GM21423 (cell line): ENCODE data around the gene CRTAC1.

Experiments
- ATAC-seq: cut with Tn5 transposase; IDR thresholded peaks from one replicate; pipeline ENCODE4 v1.9.1; 2021; ENCODE audit warnings: mild to moderate bottlenecking, moderate library complexity; ENCODE audit not compliant: unreplicated experiment

Gene CRTAC1

DNA sequence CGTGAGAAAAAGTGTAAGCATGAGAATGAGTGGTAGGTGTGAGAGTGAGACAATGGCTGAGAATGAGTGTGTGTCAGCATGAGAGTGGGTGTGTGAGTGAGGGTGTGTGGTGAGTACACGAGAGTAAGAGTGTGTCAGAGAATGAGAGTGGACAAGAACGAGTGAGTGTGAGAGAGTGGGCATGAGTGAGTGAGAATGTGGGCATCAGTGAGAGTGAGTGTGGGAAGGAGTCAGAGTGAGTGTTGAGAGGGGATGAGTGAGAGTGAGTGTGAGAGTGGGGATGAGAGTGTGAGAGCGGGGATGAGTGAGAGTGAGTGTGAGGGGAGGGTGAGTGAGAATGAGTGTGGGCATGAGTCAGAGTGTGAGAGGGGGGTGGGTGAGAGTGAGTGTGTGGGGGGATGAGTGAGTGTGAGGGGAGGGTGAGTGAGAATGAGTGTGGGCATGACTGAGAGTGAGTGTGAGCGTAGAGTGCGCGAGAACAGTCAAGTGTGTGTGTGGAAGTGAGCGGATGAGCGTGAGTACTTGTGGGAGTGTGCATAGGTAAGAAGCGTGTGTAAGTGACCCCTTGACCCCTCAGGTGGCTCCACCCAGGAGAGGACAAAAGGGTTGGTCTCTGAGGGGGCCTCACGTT lies 105.0 kb downstream of the CRTAC1 start:
- ATAC-seq = no peak

DNA sequence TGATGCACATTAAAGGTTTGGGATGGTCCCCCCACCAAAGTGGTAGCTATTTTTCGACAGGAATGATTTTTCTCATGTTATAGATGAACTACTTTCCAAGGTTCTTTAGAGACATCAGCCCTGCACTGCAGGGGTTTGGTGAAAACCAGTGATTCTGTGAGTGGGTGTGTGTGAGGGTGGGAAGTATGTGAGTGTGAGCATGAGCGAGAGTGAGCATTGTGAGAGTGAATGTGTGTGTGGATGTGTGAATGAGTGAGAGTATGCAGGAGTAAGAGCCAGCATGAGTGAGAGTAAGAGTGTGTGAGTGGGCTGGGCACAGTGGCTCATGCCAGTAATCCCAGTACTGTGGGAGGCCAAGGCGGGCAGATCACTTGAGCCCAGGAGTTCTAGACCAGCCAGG lies 105.7 kb downstream of the CRTAC1 start:
- ATAC-seq = no peak

DNA sequence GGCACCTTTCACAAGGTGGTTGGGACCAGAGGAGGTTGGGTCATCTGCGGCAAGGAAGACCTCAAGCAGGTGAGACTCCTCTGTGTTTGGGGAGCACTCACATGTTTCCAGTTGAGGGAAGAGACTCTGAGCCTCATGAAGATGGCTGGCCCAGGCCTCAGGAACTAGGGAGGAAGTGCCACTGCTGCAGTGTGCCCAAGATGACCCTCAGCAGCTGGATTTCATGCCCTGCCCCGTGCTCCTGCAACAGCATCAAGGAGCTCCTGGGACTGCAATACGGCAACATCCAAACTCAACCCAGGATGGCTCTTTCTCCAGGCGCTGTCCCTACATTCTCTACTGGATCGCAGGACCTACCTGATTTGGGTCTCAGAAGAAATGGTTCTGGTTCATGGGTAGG lies 106.9 kb downstream of the CRTAC1 start:
- ATAC-seq = no peak

DNA sequence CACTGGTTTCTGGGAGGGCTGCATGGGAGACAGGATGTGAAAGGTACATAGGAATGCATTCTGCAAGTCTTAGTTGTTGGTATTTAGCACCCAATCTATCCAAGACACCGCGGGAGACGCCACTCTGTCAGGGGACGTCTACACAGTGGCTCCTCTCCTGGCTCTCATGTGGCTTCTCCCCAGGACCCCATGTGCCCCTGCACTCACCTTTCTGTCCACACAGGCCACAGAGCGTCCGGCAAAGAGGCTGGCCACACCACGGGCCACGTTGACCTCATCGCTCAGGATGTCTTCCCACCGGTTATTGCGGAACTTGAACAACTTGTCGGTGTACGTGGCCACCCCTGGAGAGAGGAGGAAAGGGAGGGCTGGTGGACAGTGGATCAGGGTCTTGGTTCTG lies 107.4 kb downstream of the CRTAC1 start:
- no peak for ATAC-seq

DNA sequence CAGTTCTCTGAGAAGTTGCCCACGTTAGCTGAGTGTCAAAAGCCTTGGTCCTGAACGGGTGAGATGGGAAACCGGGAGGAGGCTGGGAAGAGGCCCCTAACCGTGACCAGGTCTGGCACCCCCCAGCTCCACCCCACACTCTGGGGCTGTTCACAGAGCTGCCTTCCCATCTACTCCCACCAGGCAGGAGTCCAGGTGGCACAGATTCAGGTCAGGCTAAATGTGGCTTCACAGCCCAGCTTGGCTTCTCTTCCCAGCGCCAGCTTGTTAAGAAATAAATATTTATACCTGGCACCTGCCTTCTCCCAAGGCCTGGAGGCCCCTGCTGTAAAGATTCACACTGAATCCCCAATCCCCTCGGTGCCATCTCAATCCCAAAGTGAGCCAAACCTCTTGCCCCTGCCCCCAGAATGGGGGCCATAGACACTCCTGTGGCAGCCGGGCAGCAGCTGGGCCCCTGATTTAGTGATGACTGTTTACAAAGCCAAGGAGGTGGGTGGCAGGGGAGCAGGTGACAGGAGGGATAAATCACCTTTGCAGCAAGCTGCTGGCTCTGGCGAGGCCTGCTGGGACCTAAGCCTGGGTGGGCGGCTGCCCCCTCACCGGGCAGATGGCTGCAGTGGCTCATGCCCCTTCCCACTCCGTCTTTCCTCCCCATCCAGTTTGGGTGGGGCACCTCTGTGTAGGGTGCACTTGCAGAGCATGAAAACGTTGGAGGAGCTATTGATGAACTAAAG lies 108.2 kb downstream of the CRTAC1 start:
- no peak for ATAC-seq

DNA sequence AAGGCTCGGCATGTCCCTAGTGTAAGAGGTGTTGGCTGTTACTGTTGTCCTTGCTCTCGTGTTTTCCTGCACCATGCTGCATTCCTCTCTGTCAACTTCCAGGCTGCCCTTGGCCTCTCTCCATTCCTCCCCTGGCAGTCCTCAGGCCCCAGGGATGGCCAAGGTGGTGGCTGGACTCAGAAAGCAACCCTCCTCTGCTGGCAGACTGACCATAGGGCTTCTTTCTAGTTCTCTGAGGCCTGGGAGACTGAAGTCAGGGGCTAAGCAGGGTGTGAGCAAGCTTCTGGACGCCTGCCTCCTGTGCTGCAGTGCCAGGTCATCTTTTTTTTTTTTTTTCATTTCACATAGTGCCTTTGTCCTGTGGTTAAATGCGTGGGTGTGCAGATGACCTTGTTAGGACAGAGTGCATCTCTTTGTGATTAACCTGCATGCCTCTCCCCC lies 108.8 kb downstream of the CRTAC1 start:
- no peak for ATAC-seq

DNA sequence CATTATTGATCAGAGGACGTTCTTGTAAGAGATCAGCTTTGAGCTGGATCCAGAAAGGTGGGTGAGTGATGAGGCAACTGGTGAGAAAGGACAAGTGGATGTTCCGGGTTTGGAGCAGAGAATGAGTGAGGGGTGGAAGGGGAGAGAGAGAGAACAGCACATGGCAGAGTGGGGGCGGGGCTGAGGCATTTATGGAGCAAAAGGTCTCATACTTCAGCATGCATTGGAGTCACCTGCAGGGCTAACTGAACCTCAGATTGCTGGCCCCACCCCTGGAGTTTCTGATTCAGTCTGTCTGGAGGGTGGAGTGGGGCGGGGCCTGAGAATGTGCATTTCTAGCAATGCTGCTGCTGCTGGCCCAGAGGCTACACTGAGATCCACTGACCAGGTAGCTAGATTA lies 109.6 kb downstream of the CRTAC1 start:
- no peak for ATAC-seq

DNA sequence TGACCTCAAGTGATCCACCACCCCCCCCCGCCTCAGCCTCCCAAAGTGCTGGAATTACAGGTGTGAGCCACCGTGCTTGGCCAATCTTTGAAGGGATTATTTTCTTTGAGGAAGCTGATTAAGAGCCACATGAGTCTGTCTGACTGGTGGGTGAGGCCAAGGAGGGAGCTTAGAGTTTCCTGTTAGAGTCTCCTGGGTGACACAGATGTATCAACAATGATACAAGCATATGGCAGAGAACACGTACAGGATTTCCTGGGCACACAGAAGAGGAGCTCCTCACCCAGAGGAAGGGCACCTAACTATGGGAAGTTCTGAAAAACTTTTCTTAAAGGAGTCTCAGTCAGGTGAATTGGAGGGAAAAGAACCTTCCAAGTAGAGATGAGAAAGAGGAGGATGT lies 111.4 kb downstream of the CRTAC1 start:
- ATAC-seq = no peak

DNA sequence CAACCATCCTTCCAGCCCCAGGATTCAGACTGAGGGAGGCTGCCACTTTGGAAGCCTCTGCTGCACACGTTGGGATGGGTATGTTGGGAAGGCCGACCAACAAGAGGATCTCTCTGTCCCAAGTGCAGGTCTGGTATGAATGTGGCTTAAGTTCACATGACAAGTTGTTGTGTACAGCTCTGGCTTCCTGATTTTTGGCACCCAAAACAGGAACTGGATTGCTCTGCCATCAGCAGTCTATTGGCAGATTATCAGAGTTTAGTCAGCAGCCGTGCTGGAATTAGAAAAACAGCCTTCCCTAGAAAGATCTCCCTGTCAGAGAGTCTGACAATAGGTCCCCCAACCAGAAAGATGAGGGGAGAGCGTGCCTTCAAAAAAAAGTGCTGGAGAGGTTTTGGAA lies 113.8 kb downstream of the CRTAC1 start:
- no peak for ATAC-seq

DNA sequence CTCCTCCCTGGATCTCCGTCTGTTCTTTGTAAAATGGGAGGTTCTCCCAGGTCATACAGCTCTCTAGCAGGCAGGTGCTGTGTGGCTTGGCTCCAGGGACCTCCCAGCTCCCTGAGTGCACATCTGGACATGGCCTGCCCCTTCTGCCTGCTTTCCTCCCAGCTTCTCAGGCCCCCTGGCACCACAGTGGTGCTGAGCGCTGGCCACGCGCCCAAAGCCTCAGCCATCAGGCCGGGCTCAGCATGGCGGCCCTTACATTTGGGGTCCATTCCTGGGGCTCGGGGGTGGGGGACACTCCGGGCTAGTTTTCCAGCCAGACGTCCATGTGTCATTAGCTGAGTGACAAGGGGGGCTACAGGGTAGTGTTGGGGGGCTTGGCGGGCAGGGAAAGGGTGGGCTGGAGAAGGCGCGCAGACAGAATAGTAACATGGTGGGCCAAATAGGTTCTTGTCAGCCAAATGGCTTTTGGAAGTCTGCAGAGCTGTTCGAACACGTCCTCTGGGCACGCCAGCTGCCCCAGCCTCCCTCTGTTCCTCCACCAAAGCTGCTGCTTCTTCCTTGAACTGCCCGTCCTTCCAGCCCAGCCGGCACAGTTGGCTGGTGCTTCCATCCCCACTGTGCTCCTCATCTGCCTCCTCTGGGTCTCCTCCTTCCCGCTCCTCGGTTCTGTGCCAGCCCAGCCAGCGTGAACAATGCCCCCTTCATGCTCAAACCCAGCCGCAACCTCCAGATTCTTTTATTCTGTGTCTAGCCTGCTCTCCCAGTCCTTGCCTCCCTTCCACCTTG lies 114.9 kb downstream of the CRTAC1 start:
- no peak for ATAC-seq

DNA sequence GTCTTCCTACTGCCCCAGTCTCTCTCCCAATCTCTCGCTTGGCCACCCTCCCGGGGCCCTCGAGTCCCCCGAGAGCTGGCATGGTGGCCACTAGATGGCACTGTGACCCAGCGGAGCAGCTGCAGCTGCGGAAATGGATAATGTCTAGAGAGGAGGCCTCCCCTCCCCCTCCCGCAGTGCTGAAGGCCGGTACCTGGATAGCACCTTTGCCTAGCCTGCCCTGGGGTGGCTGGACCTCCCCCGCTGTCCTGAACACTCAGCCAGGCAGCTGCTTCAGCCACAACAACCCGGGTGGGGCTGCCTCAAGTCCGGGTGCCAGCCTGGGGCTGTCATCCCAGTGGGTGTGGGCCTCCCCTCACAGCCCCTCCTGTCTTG lies 115.6 kb downstream of the CRTAC1 start:
- ATAC-seq = peak; percentile 58

DNA sequence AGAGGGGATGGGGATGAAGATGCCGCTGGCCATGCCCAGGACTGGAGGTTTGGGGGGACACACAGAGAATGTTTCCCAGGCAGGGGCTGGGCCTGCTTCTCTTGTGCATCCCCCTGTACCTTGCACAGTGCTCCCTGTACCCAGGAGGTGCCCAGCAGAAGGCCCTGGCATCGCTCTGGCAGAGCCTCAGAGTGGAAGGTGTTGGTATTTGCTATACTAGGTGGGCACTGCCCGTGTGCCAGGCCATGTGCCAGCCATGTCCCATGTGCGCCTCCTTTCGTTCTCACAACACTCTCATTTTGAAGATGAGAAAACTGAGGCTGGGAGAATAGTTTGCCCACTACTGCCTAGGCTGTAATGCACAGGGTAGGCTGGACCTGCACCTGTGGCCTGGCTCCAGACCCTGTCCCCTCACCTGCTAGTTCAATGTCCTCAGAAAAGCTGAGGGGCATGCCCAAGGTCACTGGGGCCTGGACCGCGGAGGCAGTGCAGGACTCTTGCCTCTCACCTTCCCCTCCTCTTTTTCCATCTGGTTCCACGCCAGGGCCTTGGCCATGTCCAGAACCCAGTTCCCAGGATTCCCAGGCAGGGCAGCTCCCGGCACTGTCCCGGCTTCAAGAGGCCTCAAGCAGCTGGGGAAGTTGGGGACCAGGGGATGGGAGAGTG lies 116.1 kb downstream of the CRTAC1 start:
- no peak for ATAC-seq

DNA sequence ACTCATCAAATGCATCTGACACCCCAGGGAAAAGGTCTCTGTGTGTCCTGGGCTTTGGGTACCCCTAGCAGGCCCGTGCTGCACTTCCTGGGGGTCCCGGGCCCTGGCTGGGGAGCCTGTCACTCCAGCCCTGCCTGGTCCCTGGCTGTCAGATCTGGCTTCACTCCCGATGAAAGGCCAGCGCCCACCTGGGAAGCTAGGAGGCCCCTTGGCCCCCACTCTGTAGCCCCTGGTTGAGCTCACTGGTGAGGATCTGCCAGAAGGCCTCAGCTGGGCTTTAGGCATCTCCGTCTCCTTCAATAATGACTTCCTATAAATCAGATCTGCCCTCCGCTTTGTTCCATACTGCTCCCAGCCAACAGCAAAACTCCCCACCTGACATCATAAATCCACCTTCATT lies 116.8 kb downstream of the CRTAC1 start:
- no peak for ATAC-seq

DNA sequence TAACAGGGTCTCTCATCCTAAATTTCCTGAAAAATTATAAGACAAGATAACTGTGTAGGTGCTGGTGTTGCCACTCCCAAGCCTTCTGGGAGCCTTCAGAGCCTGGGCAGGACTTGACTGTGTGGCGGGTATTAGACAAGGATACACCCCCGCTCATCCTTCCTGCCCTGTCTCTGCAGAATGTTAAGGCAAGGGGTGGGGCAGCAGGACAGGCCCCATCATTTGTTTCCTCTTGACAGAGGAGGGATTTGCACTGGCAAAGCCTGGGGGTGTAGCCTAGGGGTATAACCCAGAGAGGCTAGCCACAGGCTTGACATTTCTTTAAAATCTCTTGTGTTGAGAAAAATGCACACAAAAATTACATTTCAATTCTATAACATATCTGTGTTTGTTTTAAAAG lies 117.2 kb downstream of the CRTAC1 start:
- ATAC-seq = no peak

DNA sequence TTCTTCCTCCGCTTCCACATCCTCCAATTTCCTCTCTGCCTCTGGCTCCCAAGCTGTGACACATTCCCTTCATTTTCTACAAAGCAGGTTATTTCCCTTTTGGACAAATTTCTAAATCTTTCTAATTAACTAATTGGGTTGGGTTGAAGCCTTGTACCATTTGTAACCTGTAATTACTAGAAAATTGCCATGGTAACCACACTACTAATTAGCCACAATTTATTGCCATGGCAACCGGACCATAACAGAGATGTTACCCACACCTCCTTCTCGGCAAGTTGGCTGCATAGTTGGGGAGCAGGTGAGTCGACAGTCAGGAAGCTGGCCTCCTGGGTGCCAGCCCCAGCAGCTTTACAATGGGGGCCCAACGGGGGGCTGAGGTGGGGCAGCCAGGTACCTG lies 119.2 kb downstream of the CRTAC1 start:
- no peak for ATAC-seq

DNA sequence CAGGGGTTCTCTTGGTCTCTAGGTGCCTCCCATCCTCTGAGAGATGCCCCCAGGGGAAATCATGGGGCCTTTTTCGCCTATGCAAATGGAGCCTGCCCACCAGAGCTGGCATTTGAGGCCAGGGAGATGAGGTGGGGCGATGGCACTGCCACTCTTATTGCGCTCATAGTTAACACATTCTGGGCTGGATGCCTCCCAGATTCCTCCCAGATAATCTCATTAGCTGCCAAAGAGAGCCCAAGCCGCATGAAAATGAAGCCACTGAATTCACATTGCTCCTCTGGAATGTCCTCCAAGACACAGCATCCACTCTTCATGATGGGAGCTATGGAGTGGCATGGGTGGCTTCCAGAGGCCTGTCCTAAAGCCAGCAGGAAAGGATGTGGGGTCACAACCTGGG lies 119.8 kb downstream of the CRTAC1 start:
- no peak for ATAC-seq

DNA sequence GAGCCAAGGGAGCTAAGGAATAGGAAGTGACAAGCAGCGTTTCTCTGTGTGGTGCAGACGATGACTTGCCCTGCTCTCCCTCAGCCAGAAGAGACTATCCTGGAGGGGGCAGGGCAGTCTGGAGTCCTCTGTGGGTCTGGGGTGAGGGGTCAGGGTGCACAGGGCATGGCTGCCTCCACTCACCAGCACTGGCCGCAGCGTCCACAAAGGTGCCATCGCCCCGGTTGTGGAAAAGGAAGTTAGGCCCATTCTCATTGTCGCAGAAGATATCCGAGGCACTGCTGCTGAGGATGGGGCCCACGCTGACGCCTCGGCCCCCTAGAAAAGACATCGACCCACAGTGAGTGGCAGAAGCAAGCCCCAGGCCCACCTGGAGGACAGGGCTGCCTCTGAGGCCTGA lies 122.6 kb downstream of the CRTAC1 start:
- ATAC-seq = no peak

DNA sequence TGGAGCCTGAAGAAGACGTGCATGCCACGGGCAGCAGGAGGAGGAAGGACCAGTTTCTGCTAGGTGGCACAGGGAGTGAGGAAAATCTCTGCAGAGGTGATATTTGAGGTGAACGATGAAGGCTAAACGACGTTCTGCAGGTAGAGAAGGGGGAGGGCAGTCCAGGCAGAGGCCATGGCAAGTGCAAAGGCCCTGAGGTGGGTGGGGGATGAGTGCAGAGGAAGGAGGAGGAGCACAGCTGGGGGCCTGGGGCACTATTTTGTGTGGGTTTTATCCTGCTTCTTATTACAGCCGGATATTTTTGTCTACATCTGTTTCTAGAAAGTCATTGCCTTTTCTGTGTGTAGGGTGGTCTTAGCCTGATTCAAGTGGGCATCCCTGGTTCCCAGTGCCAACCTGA lies 123.2 kb downstream of the CRTAC1 start:
- ATAC-seq = no peak

DNA sequence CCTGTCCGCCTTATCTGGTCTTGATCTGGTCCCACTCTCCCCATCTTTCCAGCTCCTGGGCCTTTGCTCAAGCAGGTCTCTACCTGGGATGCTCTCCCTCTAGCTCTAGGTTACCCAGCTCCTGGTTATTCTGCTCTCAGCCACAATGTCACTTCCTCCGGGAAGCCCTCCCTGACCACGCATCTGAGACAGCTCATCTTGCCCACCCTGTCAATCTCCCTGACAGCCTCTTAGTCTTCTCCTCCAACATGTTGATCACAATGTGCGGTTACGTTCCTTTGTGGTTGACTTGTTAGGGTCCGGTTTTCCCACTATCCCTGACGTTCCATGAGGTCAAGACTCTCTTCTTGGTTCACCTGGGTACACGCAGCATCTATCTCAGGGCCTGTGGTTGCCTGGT lies 125.1 kb downstream of the CRTAC1 start:
- ATAC-seq = no peak

DNA sequence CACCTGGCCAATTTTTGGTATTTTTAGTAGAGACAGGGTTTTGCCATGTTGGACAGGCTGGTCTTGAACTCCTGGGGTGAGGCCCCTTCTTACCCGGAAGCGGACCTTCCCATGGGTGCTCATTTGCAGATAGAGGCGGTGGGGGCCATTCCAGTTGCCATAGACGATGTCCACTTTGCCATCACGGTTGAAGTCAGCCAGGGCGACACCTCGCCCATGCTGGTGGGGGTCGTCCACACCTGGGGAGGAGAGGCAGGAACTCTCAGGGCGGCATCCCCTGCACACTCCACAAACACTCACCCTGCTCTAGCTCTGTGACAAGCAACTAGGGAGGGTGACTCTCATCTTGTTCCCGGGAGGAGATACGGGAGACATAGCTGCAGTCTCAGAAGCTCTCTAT lies 125.8 kb downstream of the CRTAC1 start:
- ATAC-seq = no peak

DNA sequence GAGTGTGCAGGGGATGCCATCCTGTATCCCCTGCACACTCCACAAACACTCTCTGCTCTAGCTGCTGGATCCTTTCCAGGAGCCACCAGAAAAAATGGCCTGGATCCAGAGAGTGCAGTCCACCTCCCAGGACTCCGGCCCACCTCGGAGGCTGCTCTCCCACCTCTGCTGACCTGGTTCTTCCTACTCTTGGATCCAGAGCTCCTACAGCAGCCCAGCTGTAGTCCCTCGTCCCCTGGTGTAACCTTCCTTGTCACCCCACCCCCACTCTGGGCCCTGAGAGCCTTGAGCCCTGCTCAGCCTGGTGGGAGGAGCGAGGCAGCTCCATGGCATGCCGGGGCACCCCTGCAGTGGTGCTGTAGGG lies 126.4 kb downstream of the CRTAC1 start:
- ATAC-seq = no peak
